Measurements from ENCODE around the gene ZNF638. TPM values are rescaled to one million over a fixed set of nuclear protein-coding genes. Genes with fewer than 3 reads are reported as not detected.
A peak's percentile ranks its signal among the peaks of the same experiment; 100 is the strongest.

Gene ZNF638
- total and polyA plus RNA-seq, 4 donors = 24.8 to 151 (median 56.1) TPM

DNA sequence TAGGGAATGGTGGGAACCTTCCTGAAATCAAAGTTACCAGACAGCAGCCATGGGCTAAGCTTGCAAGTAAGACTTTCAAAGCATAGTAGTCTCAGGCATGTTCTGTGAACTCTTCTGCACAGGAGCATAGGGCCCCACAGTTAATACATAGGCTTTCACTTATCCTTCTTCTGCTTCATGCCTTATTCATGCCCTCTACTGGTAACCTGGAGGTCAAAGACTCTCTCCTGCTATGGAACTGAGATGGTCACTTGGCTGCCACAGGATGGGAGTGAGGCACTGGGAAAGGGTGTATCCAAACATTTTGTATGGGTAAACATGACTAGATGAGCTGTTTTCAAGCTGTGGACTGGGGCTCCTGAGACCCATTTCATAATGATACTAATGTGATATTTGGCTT, 49.1 kb upstream of the ZNF638 start:
- Histone ChIP-seq H3K9me3 (ENCODE audit: control insufficient read depth in 4 of 4, low read length in 3 of 4) (no peaks in the 10 kb centered on the region), H3K4me1 (ENCODE audit: control insufficient read depth in 4 of 4, insufficient read depth in 4 of 4, low read length in 3 of 4) (peaks cover 0 to 6% (median 4%) of the 10 kb centered on the region in 4 donors), H3K36me3 (ENCODE audit: control insufficient read depth in 4 of 4, insufficient read depth in 3 of 4, low read depth in 1 of 4, low read length in 3 of 4) (no peaks in the 10 kb centered on the region), H3K27ac (ENCODE audit: low read depth in 1 of 2, low read length in 2 of 2) (no peak overlapping the region), H3K27me3 (ENCODE audit: control insufficient read depth in 4 of 4, insufficient read depth in 4 of 4, low read length in 3 of 4) (no peaks in the 10 kb centered on the region), H3K4me3 (ENCODE audit: low read depth in 1 of 3, low read length in 3 of 3) (no peak overlapping the region), H3K9ac (ENCODE audit: low read depth in 1 of 2, low read length in 2 of 2) (no peak overlapping the region)
- no peak for TF ChIP-seq EGR1 (IDR thresholded peaks at IDR 0.05; ENCODE audit: low read depth in 2 of 2)
- peak in 1 of 2 donors; percentile 12 for TF ChIP-seq HNF4A (conservative IDR thresholded peaks at IDR 0.05)
- peak; percentile 58 to 90 for TF ChIP-seq RXRA (IDR thresholded peaks at IDR 0.05)
- TF ChIP-seq, protein P1, sequence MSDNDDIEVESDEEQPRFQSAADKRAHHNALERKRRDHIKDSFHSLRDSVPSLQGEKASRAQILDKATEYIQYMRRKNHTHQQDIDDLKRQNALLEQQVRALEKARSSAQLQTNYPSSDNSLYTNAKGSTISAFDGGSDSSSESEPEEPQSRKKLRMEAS (IDR thresholded peaks at IDR 0.05) = no peak
- no peak for TF ChIP-seq REST (IDR thresholded peaks at IDR 0.05)
- TF ChIP-seq GABPA (IDR thresholded peaks at IDR 0.05 in 1 of 2, conservative IDR thresholded peaks at IDR 0.05 in 1 of 2) = no peak
- TF ChIP-seq ATF3 (IDR thresholded peaks at IDR 0.05) = no peak
- peak; percentile 6 for TF ChIP-seq CTCF (IDR thresholded peaks at IDR 0.05; ENCODE audit: low read depth, low read length, missing input control)
- TF ChIP-seq, protein P2, sequence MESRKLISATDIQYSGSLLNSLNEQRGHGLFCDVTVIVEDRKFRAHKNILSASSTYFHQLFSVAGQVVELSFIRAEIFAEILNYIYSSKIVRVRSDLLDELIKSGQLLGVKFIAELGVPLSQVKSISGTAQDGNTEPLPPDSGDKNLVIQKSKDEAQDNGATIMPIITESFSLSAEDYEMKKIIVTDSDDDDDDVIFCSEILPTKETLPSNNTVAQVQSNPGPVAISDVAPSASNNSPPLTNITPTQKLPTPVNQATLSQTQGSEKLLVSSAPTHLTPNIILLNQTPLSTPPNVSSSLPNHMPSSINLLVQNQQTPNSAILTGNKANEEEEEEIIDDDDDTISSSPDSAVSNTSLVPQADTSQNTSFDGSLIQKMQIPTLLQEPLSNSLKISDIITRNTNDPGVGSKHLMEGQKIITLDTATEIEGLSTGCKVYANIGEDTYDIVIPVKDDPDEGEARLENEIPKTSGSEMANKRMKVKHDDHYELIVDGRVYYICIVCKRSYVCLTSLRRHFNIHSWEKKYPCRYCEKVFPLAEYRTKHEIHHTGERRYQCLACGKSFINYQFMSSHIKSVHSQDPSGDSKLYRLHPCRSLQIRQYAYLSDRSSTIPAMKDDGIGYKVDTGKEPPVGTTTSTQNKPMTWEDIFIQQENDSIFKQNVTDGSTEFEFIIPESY (IDR thresholded peaks at IDR 0.05) = no peak
- no peak for TF ChIP-seq SP1 (IDR thresholded peaks at IDR 0.05)
- TF ChIP-seq RAD21 (IDR thresholded peaks at IDR 0.05) = peak; percentile 57 to 75
- no peak for TF ChIP-seq JUND (IDR thresholded peaks at IDR 0.05)
- TF ChIP-seq YY1 (IDR thresholded peaks at IDR 0.05) = no peak
- DNase-seq (ENCODE audit: low spot score) = no peak

DNA sequence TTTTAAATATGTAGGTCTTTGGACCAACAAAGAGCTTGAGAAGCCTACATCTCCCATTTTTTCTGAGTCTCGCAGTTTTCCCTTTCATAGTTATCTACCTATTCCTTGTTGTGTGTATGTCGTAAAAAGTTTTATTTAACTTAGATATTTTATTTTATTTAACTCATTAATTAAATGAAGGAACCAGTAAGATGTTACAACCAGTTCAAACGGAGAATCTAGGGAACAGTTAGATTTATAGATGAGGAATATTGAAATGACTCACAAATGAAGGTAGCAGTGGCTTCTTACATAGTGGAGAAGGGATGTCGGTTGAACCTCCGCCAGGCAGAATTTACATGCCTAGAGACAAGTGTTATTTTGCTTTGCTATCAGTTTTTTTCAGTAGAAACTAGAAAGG, 48.5 kb upstream of the ZNF638 start:
- Histone ChIP-seq H3K27me3 (ENCODE audit: control insufficient read depth in 4 of 4, insufficient read depth in 4 of 4, low read length in 3 of 4) (no peaks in the 10 kb centered on the region), H3K27ac (ENCODE audit: low read depth in 1 of 2, low read length in 2 of 2) (no peak overlapping the region), H3K4me3 (ENCODE audit: low read depth in 1 of 3, low read length in 3 of 3) (no peak overlapping the region), H3K36me3 (ENCODE audit: control insufficient read depth in 4 of 4, insufficient read depth in 3 of 4, low read depth in 1 of 4, low read length in 3 of 4) (no peaks in the 10 kb centered on the region), H3K9ac (ENCODE audit: low read depth in 1 of 2, low read length in 2 of 2) (no peak overlapping the region), H3K9me3 (ENCODE audit: control insufficient read depth in 4 of 4, low read length in 3 of 4) (no peaks in the 10 kb centered on the region), H3K4me1 (ENCODE audit: control insufficient read depth in 4 of 4, insufficient read depth in 4 of 4, low read length in 3 of 4) (no peaks in the 10 kb centered on the region)
- no peak for TF ChIP-seq GABPA (IDR thresholded peaks at IDR 0.05 in 1 of 2, conservative IDR thresholded peaks at IDR 0.05 in 1 of 2)
- TF ChIP-seq JUND (IDR thresholded peaks at IDR 0.05) = no peak
- TF ChIP-seq CTCF (IDR thresholded peaks at IDR 0.05; ENCODE audit: low read depth, low read length, missing input control) = no peak
- TF ChIP-seq EGR1 (IDR thresholded peaks at IDR 0.05; ENCODE audit: low read depth in 2 of 2) = no peak
- TF ChIP-seq HNF4G (IDR thresholded peaks at IDR 0.05) = no peak
- no peak for TF ChIP-seq NR2F2 (IDR thresholded peaks at IDR 0.05)
- TF ChIP-seq RAD21 (IDR thresholded peaks at IDR 0.05) = no peak
- no peak for DNase-seq (ENCODE audit: low spot score)
- 95% methylated on average over 5 of the region's 5 CpGs for WGBS
